HG03025 (cell line): ENCODE measurements around the gene TKTL1.

ENCODE experiments used
- ATAC-seq: cut with Tn5 transposase; IDR thresholded peaks from one replicate; pipeline ENCODE4 v1.9.1; 2021; ENCODE audit warnings: mild to moderate bottlenecking, moderate library complexity; ENCODE audit not compliant: unreplicated experiment, low FRiP score

Gene TKTL1

DNA sequence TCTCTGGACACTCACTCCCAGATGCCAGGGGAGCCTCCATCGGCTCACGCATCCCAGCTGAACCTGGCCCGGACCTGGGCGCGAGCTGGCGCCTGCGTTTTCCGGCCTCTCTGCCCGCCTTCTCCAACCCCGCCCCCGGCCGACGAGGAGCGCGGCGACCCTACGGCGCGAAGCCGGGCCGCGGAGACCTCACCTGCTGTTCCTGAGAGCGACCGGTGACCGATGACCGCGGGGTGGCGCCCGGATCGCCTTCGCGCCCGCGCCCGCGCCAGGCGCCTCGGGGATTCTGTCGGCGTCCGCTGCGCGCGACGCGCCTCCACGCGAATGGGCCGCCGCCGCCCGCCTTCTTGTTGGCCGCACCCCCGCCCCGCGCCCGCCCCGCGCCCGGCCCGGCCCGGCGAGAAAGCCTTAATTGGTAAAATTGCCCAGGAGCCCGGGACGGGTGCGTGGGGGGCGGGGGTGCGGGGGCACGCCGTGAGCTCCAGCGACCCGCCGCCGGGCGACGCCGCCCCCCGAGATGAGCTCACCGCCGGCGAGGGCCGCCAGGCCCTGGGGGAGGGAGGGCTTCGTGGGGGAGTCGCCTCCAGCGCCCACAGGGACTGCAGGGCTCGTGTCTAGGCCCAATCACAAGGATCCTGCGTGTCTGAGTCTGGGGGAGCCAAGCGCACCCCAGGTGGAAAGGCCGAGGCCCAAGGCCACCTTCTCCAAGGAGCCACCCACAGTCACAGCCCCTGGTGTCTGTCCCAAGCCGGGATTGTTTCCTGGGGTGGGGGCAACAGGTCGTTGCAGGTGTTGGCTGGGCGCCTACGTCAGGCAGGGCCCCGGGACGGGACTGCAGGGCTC is 78.9 kb downstream of the TKTL1 start, which contains the start of gene FLNA:
Gene FLNA, minus strand, starts transcription at position 322 of the 843 bp plus-strand sequence. CDS start 3,389 bp downstream, outside the sequence.
- ATAC-seq, result no peak

DNA sequence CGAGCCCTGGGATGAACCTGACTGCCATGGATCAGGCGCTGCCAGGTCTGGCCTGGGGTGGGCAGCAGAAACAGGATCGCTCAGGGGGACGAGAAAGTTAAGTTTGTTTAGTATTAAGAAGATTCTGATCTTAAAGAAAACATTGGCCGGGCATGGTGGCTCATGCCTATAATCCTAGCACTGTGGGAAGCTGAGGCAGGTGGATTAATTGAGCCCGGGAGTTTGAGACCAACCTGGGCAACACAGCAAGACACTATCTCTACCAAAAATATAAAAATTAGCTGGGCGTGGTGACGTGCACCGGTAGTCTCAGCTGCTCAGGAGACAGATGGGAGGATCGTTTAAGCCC is 79.5 kb downstream of the TKTL1 start:
- ATAC-seq, result no peak

DNA sequence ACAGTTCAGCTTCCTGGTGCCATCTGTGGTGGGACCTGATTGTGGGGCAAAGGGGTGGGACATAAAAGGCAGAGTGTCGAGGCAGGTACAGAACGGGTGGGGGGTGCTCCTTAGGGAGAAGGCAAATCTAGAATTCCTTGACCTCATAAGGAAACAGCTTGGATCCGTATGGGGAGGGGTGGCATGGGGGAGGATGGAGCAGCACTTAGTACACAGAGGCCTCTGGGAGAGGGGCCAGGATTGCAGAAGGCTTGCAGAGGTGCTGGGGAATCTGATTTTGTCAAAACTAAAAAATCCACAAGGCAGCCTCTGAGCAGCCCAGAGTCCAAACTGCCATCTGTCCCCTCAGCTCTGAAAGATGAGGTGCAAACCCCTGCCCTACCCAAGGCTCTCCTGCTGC is 81.2 kb downstream of the TKTL1 start:
- no peak for ATAC-seq

DNA sequence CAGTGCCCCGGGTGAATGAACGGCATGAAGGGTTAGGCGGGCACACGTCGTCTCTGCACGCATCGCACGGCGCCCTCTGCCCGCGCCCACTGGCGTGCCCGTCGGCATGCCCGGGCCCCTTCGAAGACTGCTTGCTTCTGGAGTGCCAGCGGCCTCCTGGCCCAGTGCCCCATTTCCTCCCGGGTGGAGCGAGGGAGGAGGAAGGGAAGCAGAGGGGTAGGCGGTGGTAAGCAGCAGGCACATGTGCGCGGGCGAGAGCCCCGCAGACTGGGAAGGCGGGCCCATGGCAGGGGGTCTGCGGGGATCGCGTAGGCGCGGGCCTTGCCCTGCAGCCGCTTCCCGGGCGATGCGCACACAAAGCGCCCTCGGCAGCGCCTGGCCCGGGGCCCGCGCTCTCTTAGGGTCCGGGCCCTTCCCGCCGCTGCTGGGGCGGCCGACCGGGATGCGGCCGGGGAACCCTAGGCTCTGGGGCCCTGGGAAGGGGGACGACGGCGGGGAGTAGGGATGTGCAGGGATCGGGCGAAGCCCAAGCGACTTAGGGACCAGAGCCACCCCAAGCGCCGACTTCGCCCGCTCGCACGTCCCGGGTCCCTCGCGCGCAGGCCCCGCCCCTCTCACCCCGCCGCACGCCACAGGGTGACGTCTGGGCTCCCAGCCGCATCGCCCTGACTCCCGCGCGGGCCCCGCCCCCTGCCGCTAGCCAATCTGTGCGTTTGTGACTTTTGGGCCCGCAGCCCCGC is 82.6 kb downstream of the TKTL1 start:
- no peak for ATAC-seq

DNA sequence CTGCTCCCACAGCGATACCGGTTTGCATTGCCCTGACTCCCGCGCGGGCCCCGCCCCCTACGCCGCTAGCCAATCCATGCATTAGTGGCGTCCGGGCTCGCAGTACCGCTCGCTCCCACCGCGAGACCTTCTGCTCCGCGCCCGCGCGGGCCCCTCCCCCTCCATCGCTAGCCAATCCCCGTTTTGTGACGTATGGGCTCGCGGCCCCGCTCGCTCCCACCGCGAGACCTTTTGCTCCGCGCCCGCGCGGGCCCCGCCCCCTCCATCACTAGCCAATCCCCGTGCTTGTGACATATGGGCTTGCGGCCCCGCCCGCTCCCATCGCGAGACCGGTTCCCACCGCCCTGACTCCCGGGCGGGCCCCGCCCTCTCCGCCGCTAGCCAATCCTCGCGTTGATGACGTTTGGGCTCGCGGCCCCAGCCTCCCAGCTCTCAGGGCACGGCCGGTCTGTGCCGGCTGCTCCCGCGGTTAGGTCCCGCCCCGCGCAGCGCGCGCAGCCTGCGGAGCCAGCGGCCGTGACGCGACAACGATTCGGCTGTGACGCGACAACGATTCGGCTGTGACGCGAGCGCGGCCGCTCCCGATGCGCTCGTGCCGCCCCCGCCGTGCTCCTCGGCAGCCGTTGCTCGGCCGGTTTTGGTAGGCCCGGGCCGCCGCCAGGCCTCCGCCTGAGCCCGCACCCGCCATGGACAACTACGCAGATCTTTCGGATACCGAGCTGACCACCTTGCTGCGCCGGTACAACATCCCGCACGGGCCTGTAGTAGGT is 83.4 kb downstream of the TKTL1 start, which contains the start of gene EMD:
Gene EMD, plus strand, starts transcription at position 497 of the 770 bp plus-strand sequence. Its CDS starts 190 bp downstream, at position 687.
- ATAC-seq, result peak; percentile 69

DNA sequence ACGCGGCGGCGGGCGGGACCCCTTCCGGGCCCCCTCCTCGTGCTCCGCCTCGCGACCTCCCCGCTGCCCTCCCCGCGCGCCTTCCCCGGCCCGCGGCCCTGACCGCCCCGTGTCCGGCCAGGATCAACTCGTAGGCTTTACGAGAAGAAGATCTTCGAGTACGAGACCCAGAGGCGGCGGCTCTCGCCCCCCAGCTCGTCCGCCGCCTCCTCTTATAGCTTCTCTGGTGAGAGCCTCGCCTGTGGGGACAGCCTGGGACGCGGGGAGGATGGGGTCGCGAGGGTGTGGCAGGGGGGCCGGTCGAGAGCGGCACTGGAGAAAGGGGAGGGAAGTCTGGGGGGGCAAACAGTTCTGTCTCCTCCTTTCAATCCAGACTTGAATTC is 84.0 kb downstream of the TKTL1 start:
- ATAC-seq, result peak; percentile 3
